GM18519 (cell line): Measurements from ENCODE around the gene CIC.

Experiments
- ATAC-seq: cut with Tn5 transposase; IDR thresholded peaks from one replicate; pipeline ENCODE4 v1.9.1; 2021; ENCODE audit warnings: mild to moderate bottlenecking, moderate library complexity; ENCODE audit not compliant: unreplicated experiment, low FRiP score

CIC gene

DNA sequence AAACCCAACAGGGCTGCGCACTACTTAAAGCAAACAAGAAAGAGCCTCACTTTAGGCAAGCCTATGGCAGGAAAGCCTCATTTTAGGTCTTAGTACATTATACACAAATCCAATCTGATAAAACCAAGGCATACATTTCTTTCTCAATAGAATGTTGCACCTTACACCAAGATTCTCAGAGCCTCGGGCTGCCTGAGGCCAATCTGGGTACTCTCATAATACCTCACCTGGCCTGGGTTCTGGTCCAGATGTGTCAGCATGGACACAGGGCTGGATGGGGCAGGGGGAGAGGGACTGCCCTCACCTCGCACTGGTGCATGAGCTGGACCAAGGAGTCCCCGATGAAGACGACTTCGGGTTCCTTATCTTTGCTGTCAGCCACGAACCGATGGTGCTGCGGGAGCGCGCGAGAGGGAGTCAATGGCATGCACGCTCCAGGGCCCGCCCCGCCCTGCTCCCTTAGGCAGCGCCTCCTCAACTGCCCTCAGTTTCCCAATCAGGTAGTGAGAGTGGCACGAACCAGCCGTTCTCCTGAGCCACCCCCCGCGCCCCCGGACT is 32.7 kb downstream of the CIC start, which contains the start of gene PRR19:
PRR19 (plus strand) TSS at position 487 of the 558 bp plus-strand sequence. CDS start 7,453 bp downstream, outside the sequence.
- ATAC-seq: no peak

DNA sequence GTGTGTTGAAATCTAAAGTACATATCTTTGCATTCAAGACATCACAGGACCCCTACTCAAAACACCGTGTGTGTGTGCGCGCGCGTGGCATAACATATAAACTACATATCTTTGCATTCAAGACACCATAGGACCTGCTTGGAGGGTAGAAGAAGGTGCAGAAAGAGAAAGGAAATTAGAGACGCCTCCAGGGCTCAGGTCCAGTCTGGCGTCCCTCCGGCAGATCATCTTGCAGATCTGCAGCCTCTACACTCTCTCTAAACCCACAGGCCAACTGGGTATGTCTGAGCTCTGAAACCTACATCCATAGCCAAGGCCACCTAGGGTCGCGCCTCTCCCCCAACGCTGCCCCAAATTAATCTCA is 34.0 kb downstream of the CIC start:
- ATAC-seq: no peak

DNA sequence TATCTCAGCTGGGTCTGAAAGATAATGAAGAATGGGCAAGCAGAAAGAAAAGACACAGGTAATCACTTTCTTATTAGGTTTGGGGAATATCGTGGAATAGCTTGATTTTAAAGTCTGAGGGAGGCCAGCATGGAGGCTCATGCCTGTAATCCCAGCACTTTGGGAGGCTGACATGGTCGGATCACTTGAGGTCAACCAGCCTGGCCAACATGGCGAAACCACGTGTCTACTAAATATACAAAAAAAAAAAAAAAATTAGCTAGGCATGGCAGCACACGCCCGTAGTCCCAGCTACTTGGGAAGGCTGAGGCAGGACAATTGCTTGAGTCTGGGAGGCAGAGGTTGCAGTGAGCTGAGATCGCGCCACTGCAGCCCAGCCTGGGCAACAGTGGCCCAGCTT is 34.8 kb downstream of the CIC start:
- no peak for ATAC-seq

DNA sequence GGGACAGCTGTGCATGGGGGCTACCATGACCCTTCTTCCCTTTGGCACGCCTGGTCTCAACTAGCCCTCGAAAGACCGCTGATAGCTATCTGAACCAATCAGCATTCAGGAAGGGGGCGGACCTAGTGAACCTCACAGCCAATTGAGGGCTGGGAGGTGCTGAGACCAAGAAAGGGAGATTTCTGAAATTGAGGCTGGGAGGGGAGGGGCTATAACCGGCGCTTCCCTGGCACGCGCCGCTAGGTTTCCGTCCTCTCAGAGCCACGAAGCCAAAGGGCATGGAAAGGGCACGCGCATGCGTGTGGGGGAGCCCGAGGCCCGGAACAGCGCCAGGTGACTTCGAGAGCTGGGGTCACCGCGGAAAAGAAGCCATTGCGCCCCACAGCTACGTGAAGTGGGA is 37.6 kb downstream of the CIC start:
- no peak for ATAC-seq

DNA sequence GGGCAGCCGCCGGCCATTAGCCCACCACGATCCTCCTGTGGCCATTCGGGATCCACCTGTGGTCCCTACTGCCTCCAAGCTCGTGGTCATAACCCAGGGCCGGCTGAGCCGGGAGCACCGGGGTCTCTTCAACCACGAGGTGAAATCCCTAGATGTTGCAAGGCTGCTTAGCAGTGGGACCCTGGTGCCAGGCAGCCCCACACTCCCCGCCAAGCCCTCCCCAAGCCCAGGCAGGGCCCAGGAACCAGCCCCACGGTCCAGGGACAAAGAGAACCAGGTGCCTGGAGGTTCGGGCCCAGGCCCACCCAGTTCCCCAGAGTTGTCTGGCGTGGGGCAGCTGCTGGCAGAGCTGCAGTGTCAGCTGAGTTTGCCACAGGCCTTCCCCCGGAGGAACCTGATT is 40.6 kb downstream of the CIC start:
- no peak for ATAC-seq

DNA sequence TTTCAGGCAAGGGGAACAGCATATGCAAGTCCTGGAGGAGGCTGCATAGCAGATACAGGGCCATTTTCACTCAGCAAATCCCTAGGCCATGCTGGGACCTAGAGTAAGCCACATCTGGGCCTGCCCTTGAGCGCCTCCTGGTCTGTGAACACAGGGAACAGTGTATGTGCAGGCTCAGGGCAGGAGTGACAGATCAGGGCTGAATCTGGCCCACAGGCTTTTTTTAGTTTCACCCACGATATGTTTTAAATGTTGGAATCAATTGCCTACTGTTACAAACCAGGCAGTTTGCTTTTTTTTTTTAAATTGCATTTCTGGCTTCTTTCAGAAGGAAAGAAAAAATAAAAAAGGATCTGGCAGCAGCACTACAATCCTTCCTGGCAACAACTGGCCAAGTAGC is 42.6 kb downstream of the CIC start:
- no peak for ATAC-seq

DNA sequence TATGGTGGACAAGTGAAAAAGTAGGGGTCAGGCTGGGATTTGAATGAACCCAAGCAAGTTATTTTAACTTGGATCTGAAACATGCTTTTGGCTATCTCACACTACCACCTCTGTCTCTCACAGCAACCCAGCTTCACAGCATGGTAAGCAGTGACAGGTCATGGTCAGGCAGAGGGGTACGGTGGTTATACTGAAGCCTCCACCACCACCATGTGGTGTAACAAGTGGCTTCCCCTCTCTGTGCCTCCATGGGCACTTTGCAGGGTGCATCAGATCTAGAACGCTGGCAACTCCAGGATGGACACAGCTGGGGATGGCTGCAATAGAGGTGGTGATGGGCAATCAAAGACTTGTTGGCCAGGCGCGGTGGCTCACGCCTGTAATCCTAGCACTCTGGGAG is 43.3 kb downstream of the CIC start:
- no peak for ATAC-seq

DNA sequence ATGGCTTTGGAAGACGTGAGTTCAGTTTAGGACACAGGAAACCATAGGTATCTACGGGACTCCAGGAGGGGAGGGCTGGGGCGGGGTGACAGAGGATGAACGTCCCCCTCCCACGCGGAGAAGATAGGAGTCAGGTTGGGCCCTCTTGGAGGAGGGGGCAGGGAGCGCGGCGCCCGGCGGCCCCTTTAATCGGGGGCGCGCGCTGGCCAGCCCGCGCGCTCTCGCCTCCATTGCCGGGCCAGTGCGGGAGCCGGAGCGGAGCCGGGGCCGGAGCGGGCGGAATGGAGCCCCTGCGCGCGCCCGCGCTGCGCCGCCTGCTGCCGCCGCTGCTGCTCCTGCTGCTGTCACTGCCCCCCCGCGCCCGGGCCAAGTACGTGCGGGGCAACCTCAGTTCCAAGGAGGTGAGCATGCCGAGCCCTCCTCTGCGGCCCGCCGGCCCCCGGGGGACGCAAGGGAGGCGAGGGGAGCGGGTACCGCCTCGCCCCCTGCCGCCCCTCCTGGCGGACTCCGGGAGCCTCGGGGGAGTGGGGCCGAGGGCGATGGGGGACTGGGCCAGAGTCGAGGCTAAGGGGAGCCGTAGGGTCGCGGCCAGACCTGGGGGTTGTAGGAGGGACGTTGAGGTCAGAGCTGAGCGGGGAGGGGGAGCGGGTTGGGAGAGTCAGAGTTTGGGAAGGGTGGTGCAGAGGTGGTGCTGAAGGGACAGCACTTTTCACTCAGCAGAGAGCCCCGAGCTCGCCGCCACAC is 44.2 kb downstream of the CIC start, which contains the start of gene TMEM145:
TMEM145 (plus strand) TSS at position 214 of the 744 bp plus-strand sequence; CDS start at position 282, 68 bp downstream.
- no peak for ATAC-seq

DNA sequence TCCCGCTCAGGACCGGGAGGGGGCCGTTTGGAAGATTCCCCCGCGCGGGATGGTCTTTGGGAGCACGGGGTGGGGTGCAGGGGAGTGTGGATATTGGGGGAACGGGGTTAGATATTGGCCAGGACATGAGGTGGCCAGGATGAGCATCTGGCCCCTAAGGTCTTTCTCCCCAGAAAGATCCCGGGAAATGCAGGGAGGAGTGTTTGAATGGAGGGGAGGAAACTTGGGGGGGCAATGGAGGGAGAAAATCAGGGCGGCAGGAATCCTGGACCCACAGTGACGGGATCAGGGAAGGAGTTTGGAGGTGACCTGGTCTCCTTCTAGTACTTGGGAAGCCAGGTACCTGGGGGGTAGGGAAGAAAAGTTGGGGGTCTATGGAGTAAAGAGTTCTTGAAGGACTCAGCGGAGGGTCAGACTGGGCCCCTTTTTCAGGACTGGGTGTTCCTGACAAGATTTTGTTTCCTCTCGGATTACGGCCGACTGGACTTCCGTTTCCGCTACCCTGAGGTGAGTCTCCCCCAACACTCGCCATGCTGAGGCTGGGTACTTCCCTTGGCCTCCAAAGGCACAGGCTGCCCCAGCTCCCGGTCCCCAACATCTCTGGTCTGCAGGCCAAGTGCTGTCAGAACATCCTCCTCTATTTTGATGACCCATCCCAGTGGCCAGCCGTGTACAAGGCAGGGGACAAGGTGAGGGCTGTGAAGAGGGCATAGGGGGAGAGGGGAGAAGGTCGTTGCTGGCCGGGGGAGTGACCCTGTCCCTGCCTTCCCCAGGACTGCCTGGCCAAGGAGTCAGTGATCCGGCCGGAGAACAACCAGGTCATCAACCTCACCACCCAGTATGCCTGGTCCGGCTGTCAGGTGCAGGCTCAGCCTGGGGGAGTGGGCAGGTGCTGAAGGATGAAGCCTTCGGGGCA is 45.0 kb downstream of the CIC start:
- no peak for ATAC-seq

DNA sequence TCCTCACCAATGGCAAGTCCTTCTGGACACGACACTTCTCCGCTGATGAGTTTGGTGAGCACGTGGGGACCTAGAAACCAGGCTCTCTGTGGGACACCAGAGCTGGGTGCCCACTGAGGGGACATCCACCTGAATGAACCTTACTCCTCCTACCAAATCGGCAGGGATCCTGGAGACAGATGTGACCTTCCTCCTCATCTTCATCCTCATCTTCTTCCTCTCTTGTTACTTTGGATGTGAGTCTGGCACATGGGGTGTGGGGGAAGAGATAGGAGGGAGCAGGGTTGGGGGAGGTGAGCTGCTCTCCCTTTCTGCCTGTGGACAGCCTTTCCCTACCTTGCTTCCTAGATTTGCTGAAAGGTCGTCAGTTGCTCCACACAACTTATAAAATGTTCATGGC is 46.0 kb downstream of the CIC start:
- no peak for ATAC-seq

DNA sequence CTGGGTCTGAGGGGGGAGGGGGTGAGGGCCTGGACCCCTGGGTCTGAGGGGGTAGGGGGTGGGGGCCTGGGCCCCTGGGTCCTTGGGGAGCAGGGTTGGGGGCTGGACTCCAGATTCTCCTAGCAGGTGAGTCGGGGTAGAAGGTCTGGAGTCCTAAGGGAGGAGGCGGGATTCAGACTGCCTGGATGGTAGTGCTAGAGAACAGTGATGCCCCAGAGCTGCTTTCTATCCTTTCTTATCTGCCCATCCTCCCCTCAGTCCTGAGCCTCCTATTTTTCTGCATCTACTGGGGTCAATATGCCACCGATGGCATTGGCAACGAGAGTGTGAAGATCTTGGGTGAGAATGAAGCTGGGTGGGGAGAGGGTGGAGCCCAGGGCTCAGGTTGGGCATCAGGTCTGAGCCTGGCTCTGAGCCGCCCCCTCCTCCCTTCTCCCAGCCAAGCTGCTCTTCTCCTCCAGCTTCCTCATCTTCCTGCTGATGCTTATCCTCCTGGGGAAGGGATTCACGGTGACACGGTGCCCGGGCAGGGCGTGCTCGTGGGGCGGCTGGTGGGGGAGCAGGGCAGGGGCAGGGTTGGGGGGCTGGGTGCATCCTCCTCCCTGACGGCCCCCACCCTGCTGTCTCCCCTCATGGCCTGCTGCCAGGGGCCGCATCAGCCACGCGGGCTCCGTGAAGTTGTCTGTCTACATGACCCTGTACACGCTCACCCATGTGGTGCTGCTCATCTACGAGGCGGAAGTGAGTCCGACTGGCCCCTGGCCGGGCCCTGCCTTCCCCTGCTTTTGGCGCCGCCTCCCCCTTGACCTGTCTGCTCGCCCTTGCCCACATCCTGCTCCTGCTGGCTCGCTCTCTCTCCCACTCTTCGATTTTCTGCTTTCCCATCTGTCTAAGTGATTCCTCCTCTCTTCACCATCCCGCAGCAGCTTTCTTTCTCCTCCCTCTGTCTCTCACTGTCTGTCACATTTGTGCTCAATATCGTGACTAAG is 47.5 kb downstream of the CIC start:
- ATAC-seq: no peak

DNA sequence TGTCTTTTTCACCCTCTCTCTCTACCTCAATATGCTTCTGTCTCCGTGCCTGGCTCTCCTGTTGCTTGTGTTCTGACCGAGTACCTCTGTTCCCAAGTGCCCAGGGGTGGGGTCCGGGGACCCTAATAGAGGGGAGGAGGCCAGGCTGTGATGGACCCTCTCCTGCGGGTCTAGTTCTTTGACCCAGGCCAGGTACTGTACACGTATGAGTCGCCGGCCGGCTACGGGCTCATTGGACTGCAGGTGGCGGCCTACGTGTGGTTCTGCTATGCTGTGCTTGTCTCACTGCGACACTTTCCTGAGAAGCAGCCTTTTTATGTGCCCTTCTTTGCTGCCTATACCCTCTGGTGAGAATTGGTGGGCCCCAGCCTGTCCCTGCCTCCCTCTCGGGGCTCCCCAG is 48.5 kb downstream of the CIC start:
- ATAC-seq: no peak

DNA sequence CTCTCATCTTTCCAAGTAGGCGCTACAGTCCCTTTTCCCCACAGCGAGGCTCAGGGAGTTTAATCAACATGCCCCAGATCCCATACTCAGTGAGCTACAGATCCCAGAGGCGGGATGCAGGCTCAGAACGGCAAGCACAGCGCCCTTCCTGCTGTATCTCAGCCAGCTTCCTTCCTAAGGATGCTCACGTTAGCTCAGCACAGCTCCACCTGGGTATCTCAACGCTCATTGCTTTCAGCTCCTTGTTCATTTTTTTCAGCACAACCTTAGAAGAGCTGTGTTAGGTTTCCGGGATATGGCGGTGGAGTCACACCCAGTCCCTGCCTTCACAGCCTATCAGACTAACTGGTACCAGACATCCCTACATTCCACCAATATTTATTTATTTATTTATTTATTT is 53.3 kb downstream of the CIC start:
- ATAC-seq: no peak

DNA sequence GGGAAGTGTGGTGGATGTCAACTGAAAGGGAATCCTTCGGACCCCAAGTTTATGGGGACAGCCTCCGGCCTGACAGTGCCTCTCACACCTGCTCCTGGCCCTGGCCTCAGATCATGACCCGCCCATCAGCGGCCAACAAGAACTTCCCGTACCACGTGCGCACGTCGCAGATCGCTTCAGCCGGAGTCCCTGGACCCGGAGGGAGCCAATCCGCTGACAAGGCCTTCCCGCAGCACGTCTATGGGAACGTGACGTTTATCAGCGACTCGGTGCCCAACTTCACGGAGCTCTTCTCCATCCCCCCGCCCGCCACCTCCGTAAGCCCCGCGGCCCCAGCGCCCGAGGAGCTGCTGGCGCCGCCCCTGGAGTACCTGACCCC is 54.4 kb downstream of the CIC start:
- no peak for ATAC-seq

DNA sequence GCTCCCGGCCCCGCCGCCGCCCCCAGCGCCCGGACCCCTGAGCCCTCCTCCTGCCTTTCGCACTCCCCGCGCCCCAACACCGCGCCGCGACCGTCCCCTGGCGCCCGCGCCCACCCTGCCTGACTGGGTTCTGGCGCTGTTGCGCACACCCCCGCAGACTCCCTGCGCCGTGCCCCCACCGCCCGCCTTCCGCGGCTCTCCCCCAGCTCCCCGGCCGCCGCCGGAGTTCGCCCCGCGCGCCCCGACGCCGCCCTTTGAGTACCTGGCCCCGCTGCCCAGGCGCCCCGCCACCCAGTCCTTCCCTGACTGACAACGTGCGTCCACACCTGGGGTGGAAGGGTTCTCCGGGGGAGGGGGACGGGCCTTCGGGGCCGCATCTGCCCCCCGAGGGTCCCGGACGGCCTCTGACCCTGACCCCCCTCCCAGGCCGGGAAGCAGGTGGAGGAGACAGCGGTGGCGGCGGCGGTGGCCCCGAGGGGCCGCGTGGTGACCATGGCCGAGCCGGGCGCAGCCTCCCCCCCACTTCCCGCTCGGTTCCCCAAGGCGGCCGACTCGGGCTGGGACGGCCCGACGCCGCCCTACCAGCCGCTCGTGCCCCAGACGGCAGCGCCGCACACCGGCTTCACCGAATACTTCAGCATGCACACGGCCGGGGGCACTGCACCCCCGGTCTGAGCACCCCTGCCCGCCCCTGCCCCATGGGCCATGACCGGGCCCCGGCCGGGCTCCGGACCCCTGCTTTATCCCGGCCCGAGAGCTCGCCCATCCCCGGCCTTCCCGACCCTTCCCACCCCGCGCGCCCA is 55.0 kb downstream of the CIC start:
- ATAC-seq: no peak

DNA sequence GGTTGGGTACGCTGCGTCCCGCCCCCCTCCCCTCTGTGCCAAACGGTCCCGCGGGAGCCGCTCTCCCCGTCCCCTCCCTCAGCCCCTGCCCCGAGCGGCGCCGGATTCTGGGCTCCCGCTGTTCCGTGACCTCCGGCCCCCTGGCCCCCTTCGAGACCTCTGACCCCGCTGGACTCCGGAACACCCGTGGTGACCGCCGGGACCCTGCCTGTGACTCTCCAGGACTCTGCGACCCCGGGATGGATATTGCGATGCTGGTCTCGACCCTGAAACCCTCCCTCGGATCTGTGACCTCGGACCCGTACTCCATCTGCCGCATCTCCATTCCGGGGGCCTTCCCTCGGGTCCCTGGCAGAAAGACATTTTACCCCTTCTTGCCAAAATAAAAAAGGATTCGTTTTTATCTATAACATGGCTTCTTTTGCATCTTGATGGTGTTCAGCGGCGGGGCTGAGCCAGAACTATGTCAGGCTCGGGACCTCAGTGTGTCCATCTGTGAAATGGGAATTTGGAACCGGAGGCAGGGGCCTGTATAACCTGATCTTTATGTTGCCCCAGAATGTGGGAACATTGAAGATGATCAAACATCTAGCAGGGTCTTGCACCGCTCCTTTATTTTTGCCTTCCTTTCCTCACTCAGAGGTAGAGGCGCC is 55.7 kb downstream of the CIC start:
- ATAC-seq: no peak

DNA sequence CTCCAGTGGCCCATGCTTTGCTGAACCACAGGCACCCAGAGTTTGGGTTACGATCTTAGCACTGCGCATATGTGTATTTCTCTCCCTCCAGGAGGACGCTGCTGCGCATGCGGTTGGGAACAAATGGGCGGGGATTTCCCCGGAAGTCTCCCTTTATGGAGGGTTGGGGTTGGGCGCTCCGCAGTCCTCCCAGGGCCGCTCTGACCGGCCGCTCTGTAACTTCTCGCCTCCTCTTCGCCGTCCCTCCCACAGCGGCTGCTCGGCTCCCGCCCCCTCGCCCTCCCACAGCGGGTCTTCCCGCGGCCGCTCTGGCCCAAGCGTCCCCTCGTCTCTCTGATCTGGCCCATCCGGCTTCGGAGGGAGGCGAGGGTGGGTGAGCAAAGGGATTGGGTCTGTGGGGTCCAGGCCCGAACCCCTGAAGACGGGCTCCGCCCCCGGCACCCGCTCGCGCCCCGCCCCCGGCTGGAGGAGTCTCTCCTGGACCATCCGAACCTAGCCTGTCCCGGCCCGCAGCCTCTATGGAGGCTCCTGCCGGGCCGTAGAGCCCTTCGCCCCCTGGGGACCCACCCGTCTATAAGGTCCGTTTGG is 56.4 kb downstream of the CIC start, which contains the start of gene MEGF8:
MEGF8 (plus strand) TSS at position 328 of the 588 bp plus-strand sequence. CDS start 609 bp downstream, outside the sequence.
- ATAC-seq: peak; percentile 84
